Adrenal gland (tissue), 12 donors: ENCODE results near the gene COL4A1. TPM values are rescaled to one million over a fixed set of nuclear protein-coding genes. Genes with fewer than 3 reads are reported as not detected.

ENCODE experiments used
- DNase-seq, 7 donors: peaks; one replicate each; pipeline ENCODE4 v3.0.0-alpha.2; 2019 to 2020
- H3K27ac ChIP-seq, 5 donors: fragments of 200-600 bp; sonication (generic) in 4 of 5; 1 replicate in 3 of 5; 2 replicates in 2 of 5; pipeline versions ENCODE4 v1.5.1 to v1.8.0; 2016 to 2020; ENCODE audit warnings: mild to moderate bottlenecking in 1 of 5
- H3K27me3 ChIP-seq: fragments of 200-600 bp; 2 replicates; pipeline ENCODE4 v1.8.0; 2021
- H3K36me3 ChIP-seq, 2 donors: fragments of 200-600 bp; replicated peaks in 1 of 2; 1 replicate in 1 of 2; 2 replicates in 1 of 2; pipeline versions ENCODE4 v1.5.1 to v1.8.0; 2018 to 2022
- H3K4me1 ChIP-seq, 2 donors: fragments of 200-600 bp; replicated peaks in 1 of 2; 1 replicate in 1 of 2; 2 replicates in 1 of 2; pipeline versions ENCODE4 v1.5.1 to v1.8.0; 2018 to 2021
- H3K4me3 ChIP-seq, 4 donors: fragments of 200-600 bp; sonication (generic) in 3 of 4; one replicate each; pipeline ENCODE4 v1.5.1; 2016 to 2018
- H3K9me3 ChIP-seq, 3 donors: fragments of 200-600 bp; sonication (generic) in 1 of 3; replicated peaks in 1 of 3; 1 replicate in 2 of 3; 2 replicates in 1 of 3; pipeline versions ENCODE4 v1.5.1 to v1.8.0; 2016 to 2021
- POLR2A ChIP-seq, 2 donors: fragments of 450-650 bp; IDR thresholded peaks; one replicate each; pipeline ENCODE4 v1.6.1; 2017; ENCODE audit warnings: antibody characterized with exemption in 2 of 2, mild to moderate bottlenecking in 2 of 2, moderate library complexity in 1 of 2
- WGBS, 4 donors: extraction: QIAGEN DNeasy Blood & Tissue Kit in 2 of 4; methylation state at CpG; one replicate each; pipeline versions ENCODE4 v1.1.5 to v1.1.7; 2013 to 2017; 5-methylcytosine and 5-hydroxymethylcytosine counted together
- intact Hi-C, 2 donors: fragments of 100-400 bp; cut with DNase I; formaldehyde crosslinking; loops; one replicate each; pipeline versions ENCODE4 v1.14.1 to v1.15.0; 2022 to 2023
- polyA plus RNA-seq, 3 donors: library from polyadenylated mRNA; stranded (reverse); fragments of 200-250 nt in 2 of 3; fragments of 350-450 nt in 1 of 3; fragmentation: Illumina TruSeq in 1 of 3; extraction: RNeasy Lipid Tissue Mini Kit (QIAGEN cat#74804) in 1 of 3; gene quantifications; one replicate each; pipeline ENCODE4 v1.2.3, GENCODE V29; 2013 to 2014
- total RNA-seq, 9 donors: library from RNA; depleted of rRNA in 4 of 9; stranded (reverse); fragments of >200 nt in 4 of 9; fragments of 120-200 nt in 1 of 9; fragmentation: NEBNext Ultra II Directional in 1 of 9; extraction: Animal tissue kit (Norgen Biotek cat#: 25700) in 1 of 9; gene quantifications; one replicate each; pipeline versions ENCODE4 v1.1.0 to v1.2.4, GENCODE V29; 2013 to 2023
- TF ChIP-seq, protein P1 (sequence below), 6 experiments: fragments of 450-650 bp in 4 of 6; fragments of 200-600 bp in 2 of 6; sonication (generic) in 1 of 6; IDR thresholded peaks; 1 replicate in 5 of 6; 2 replicates in 1 of 6; pipeline versions ENCODE4 v1.5.1 to v1.8.0; 2016 to 2021; ENCODE audit warnings: antibody characterized with exemption in 6 of 6, mild to moderate bottlenecking in 2 of 6, moderate library complexity in 1 of 6
- donor health status: healthy with polysubstance abuse.
- donor health status: Bipolar disorder and iron deficiency.
- donor health status: DM: yes; HTN: yes; CAD: no.
- donor health status: DM: no; HTN: no; CAD: no.
- donor health status: DM: no; HTN: no; CAD: no.
- donor health status: DM: yes; HTN: yes; CAD: no.

Gene COL4A1
- total and polyA plus RNA-seq, 12 donors = 62.4 to 364 (median 183) TPM

DNA sequence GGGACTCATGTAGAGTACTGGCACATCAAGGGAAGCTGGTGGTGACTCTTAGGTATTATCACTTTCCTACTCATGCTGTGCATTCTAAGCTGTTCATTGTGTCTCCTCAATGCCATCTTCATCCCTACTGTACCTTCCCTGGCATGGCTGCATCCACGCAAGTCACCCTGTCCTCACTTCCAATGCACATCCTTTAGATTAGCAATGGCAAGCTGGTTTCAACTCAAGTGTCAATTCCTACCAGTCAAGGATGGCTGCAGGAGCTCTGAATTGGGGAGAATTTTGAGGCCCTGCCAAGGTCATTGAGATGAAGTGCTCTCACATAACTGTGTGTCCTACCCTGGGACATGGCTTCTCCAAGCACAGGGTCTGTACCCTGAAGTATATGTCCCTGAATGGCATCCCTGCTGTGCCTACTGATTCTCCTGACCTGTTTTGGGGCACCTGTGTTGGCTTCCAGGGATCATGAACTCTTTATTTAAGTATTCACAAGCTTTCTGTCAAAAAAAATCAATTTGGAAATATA, 24.6 kb downstream of the COL4A1 start:
- Histone ChIP-seq H3K4me3 (no peak overlapping the region), H3K4me1 (peaks cover 0 to 22% of the 10 kb centered on the region in 2 donors), H3K27me3 (no peaks in the 10 kb centered on the region), H3K9me3 (no peaks in the 10 kb centered on the region), H3K36me3 (no peaks in the 10 kb centered on the region), H3K27ac (no peak overlapping the region)
- WGBS, 4 donors = 93 to 100% (median 97%) methylated on average over 1 of the region's 1 CpG
- peak in 1 of 7 donors; percentile 33 for DNase-seq
- TF ChIP-seq, protein P1, sequence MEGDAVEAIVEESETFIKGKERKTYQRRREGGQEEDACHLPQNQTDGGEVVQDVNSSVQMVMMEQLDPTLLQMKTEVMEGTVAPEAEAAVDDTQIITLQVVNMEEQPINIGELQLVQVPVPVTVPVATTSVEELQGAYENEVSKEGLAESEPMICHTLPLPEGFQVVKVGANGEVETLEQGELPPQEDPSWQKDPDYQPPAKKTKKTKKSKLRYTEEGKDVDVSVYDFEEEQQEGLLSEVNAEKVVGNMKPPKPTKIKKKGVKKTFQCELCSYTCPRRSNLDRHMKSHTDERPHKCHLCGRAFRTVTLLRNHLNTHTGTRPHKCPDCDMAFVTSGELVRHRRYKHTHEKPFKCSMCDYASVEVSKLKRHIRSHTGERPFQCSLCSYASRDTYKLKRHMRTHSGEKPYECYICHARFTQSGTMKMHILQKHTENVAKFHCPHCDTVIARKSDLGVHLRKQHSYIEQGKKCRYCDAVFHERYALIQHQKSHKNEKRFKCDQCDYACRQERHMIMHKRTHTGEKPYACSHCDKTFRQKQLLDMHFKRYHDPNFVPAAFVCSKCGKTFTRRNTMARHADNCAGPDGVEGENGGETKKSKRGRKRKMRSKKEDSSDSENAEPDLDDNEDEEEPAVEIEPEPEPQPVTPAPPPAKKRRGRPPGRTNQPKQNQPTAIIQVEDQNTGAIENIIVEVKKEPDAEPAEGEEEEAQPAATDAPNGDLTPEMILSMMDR (IDR thresholded peaks at IDR 0.05) = no peak
- no peak for TF ChIP-seq POLR2A (IDR thresholded peaks at IDR 0.05)
- intact Hi-C loops = no loop called here

DNA sequence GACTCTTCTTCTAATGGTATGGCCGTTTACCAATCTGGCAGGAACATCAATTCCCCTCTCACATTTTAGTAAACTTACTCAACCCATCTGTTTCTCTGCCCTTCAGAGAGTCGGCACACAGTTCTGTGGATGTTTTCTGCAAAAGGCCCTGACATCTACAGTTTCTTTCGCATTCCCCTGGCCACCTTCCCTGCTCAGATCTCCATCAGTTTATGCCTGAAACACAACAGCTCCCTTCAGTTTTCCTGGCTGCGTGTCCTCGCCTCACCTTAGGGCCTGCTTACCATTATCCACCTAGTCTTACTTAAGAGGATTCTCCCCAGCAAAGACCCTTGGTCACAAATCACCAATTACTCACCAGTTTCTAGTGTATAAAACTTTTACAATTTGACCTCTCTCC, 25.2 kb downstream of the COL4A1 start:
- DNase-seq = peak in 1 of 7 donors; percentile 24
- H3K4me3 ChIP-seq = no peak overlapping the region
- TF ChIP-seq, protein P1 (IDR thresholded peaks at IDR 0.05) = no peak
- TF ChIP-seq POLR2A (IDR thresholded peaks at IDR 0.05) = no peak
- WGBS, 4 donors = 83 to 92% (median 87%) methylated on average over 5 of the region's 5 CpGs
- no peak overlapping the region for H3K27ac ChIP-seq
- intact Hi-C loops = no loop called here
- peaks cover 0 to 22% of the 10 kb centered on the region in 2 donors for H3K4me1 ChIP-seq
- H3K27me3 ChIP-seq = no peaks in the 10 kb centered on the region
- H3K9me3 ChIP-seq = no peaks in the 10 kb centered on the region
- no peaks in the 10 kb centered on the region for H3K36me3 ChIP-seq

DNA sequence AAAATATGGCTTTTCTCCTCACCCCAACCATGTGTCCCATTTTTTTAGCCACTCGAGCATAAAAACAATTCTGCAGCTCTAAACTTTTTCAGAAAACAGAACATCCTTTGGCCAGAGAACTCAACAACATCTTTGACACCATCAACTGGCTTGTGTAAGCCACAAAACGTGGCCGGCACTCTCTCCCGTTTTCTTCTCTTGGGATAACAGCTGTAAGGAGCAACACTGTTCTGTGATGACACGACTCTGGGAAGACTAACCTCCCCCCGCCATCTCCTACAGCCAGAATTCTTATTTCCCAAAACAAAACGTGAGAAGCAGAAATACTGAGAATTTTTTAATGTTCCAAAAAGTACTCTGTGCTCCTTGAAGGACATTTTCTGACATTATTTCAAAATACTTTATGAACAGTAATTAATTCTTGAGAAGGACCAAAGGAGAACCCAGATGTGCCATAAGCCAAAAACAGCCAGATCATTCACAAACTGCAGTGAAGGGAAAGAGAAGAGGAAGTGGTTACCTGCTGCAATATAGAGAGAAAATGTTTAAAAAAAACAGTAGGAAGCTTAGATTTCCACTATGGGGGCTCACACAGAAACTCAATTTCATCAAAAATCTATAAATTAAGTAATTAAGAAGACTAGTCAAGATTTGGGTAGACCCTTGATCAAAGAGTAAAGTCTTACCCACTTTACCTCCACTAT, 25.8 kb downstream of the COL4A1 start:
- Histone ChIP-seq H3K9me3 (no peaks in the 10 kb centered on the region), H3K27me3 (no peaks in the 10 kb centered on the region), H3K4me1 (peaks cover 0 to 24% of the 10 kb centered on the region in 2 donors), H3K4me3 (no peak overlapping the region), H3K27ac (peak overlapping the region in 2 of 5 donors; percentile 28 to 44), H3K36me3 (no peaks in the 10 kb centered on the region)
- 59 to 82% (median 67%) methylated on average over 6 to 7 of the region's 7 CpGs for WGBS, 4 donors
- peak in 1 of 7 donors; percentile 54 for DNase-seq
- intact Hi-C loops = no loop called here
- TF ChIP-seq, protein P1 (IDR thresholded peaks at IDR 0.05) = no peak
- TF ChIP-seq POLR2A (IDR thresholded peaks at IDR 0.05) = no peak

DNA sequence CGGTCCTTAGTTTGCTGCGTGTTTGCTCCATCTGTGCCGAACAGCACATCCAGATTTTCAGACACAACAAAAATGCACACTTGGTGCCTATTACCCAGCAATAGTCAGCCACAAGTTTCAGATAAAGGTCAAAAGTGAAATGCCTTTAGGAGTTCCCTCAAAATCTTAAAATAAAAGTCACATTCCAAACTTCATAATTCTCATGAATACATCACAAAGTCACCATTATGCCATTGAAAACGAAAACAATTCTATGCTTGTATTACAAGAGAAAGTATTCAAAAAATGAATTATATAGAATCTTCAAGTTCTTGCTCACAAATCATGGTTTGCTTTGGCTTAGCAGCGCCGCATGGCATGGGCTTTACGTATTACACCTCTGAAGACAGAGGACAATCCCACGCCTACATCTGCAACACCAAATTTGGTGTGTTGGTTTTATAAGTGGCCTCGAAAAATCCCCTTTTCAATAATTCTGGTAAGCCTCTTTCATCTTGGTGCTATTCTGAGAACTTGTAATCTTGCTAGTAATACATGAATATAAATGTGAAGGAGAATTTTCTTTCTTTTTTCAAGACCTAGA, 26.6 kb downstream of the COL4A1 start:
- WGBS, 4 donors = 80 to 83% (median 80%) methylated on average over 9 of the region's 9 CpGs
- TF ChIP-seq, protein P1 (IDR thresholded peaks at IDR 0.05) = no peak
- TF ChIP-seq POLR2A (IDR thresholded peaks at IDR 0.05) = no peak
- H3K27ac ChIP-seq = peak overlapping the region in 2 of 5 donors; percentile 28 to 44

More for the DNA sequence above, 26.6 kb downstream of the COL4A1 start:
- H3K9me3 ChIP-seq = no peaks in the 10 kb centered on the region
- intact Hi-C loops = no loop called here
- no peaks in the 10 kb centered on the region for H3K27me3 ChIP-seq
- peak in 1 of 7 donors; percentile 39 for DNase-seq
- H3K36me3 ChIP-seq = no peaks in the 10 kb centered on the region
- H3K4me1 ChIP-seq = peaks cover 0 to 24% of the 10 kb centered on the region in 2 donors
- H3K4me3 ChIP-seq = no peak overlapping the region
